GM12874 (cell line): ENCODE data around the gene IPCEF1.

ENCODE experiments used
- CTCF ChIP-seq: IDR thresholded peaks from 2 replicates; pipeline ENCODE4 v1.5.1; 2011; ENCODE audit warnings: low read depth, mild to moderate bottlenecking, control low read depth, low read length, moderate library complexity; ENCODE audit not compliant: insufficient read depth

The IPCEF1 gene

DNA sequence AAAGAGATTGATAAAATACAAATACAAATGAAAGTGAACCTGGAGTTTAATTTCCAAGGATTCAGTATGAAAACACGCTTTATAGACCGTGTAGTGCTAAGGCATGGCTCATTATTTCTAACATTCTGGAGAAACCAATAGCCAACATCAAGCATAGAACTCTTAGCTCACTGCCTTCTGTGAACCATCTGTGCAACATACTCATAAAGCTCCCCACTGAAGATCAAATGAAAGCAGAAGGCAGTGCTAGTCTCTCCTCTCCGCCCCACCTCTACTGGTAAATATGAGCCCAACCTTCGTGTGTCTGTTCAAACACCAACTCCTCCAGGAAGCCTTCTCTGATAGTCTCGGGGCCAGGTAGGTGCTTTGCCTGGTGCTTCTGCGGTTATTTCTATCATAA is 153.6 kb downstream of the IPCEF1 start:
- TF ChIP-seq CTCF: no peak

DNA sequence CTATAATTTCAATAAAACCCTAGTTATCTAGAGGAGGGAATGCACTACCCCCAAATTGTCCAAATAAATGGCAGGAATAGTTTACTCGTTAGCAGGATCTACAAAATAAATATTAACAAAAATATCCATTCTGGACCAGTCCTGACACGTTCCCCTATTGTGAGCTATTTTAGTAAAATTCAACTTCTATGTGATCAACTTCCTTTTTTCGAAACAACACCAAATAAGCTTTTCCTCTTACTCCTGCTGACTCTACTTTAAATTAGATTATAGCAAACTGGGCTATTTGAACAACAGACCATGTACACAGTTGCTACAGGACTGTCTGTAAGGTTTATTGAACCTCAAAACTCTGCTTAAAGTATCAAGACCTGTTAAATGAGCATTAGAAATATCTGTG is 154.3 kb downstream of the IPCEF1 start:
- no peak for TF ChIP-seq CTCF

GRCh38 chr6:154197196-154197860 is 159.3 kb downstream of the IPCEF1 start:
- no peak for TF ChIP-seq CTCF

DNA sequence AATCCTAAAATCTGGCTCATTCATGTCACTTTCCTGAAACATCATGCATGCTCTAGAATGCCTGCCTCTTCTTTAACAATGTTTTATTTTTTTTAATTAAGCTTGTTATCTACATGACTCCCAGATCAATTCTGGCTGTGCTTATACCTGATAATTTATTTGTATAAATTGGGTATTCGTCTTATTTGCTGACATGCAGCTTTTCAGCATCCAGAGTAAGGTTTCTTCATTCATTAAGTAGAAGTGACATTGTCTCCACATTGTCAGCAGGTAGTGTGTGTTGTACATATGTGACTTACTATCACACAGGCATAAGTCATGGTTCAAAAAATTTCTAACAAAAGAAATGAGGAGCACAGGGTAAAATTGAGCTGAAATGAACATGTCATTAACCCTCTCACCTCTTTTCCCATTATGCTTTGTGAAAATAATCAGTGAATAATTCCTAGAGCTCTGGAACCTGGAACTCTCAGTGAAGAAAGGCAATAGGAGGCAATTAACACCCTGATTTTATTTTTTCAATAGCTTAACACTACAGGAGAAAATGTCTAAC is 160.2 kb downstream of the IPCEF1 start:
- no peak for TF ChIP-seq CTCF

DNA sequence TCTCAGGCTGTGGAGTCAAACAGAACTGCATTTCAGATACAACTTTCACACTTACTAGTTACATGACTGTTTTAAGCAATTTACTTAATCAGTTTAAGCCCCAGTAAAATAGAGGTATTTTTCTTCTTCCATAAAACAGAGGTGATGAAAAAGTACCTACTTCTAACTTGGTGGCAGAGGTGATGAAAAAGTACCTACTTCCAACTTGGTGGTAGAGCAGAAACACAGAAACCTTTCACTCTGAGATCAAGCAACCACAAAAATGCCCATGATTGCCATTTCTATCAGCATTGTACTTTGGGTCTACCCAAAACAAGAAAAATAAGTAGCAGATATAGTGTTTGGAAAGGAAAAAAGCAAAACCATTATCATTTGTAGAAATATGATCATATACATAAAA is 168.9 kb downstream of the IPCEF1 start:
- TF ChIP-seq CTCF: no peak

DNA sequence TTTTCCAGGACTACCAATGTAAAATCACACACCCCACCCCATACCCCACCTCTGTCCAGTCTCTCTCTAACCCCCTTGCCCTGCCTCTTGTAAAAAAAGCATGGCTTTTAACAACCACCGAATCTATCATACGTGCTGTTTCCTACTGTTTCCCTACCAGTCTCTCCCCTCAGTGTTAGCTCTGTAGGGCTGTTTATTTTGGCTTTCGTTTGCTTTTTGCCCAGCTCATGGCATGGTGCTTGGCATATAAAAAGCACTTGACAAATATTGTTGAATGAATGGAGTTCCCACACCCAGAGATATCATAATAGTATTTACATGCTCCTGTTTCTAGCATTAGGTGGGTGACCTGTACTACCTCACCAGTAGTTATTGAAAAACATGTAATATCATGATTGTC is 169.4 kb downstream of the IPCEF1 start:
- TF ChIP-seq CTCF: no peak

DNA sequence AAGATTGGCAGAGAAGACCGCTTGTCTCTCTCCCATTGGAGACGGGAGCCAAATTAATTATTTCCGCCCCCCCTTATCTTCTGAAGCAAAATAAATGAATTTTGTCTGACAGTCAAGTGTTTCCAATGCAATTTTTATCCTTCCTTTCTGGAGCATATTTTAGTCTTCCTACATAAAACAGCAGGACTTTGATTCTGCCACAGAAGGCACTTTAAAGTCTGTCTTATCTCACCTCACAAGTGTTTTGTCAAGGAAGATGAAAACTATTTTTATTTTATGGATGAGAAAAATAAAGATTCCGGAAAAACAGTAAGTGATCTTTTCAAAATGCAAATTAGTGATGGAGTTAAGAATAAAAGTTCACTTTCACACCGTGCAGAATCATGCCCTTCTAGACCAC is 177.2 kb downstream of the IPCEF1 start:
- TF ChIP-seq CTCF: no peak

DNA sequence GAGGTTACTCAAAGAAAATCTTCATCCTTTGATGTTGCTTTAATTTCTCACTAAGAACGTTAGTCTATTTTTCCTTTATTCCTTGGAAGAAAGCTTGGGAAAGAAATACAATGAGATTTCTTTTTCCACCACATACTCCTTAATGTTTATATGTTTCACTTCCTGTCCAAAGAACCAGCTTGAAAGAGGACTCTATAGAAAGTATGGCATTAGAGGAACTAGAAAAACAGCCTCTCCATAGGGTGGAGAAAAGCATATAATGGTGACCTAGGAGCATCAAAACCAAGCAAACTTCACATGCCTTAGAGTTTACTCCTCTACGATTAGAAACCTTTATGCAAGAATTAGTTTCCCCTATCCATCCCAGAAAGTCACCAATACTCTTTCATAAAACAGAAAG is 186.5 kb downstream of the IPCEF1 start:
- TF ChIP-seq CTCF: no peak
